Endothelial cell of umbilical vein (primary cell): ENCODE measurements around the gene RASGRF2.

Experiments
- CTCF ChIP-seq, 2 donors: IDR thresholded peaks; 1 replicate in 1 of 2; 2 replicates in 1 of 2; pipeline ENCODE4 v1.5.1; 2011; ENCODE audit warnings: low read length in 2 of 2, mild to moderate bottlenecking in 2 of 2, moderate library complexity in 2 of 2, control low read depth in 1 of 2, inconsistent platforms in 1 of 2, low read depth in 1 of 2; ENCODE audit not compliant: insufficient read depth in 1 of 2; ENCODE audit errors: extremely low read depth in 1 of 2
- EZH2 ChIP-seq: IDR thresholded peaks from 2 replicates; pipeline ENCODE4 v1.6.1; 2012; ENCODE audit warnings: borderline replicate concordance, low read depth, mild to moderate bottlenecking, moderate library complexity, low read length, inconsistent platforms; ENCODE audit not compliant: severe bottlenecking
- JUN ChIP-seq: IDR thresholded peaks from 2 replicates; pipeline ENCODE4 v1.6.1; 2011; ENCODE audit warnings: borderline replicate concordance, low read depth; ENCODE audit not compliant: insufficient read length, insufficient read depth
- MAX ChIP-seq: IDR thresholded peaks from 2 replicates; pipeline ENCODE4 v1.6.1; 2011; ENCODE audit not compliant: insufficient read depth, insufficient read length
- MYC ChIP-seq: IDR thresholded peaks from one replicate; pipeline ENCODE4 v1.6.1; 2011; ENCODE audit warnings: mild to moderate bottlenecking, low read depth, low read length
- POLR2A ChIP-seq: IDR thresholded peaks from 2 replicates; pipeline ENCODE4 v1.6.1; 2012; ENCODE audit warnings: low read depth, mild to moderate bottlenecking, control low read depth, low read length
- POLR2AphosphoS5 ChIP-seq: IDR thresholded peaks from 2 replicates; pipeline ENCODE4 v1.6.1; 2012; ENCODE audit warnings: low read depth, mild to moderate bottlenecking, control low read depth, low read length, moderate library complexity; ENCODE audit not compliant: insufficient read depth

DNA sequence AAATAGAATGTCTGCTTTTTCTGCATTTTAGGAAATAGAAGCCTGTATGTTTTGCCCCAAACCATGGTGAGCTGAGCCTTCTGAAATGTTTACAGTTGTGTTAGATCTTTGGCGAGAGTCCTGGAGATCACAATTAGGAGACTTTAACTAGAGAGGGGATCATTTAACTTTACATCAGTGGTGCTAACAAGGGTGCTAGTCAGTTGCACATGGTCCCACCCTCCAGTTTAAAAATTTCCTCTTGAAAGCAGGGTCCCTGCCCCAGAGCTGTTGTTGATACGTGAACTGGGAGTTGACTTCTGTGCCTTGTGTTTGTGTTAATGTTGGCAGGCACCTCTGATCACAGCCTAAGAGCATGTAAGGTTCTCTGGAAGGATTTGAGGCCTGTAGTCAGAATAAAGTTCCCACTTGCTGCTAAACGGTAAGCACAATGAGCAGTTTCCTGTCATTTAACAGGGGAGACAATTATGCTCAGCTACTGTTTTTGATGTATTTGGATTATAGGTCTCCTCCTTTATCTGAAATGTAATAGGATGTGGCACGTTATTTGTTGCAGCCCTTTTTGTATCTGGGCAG lies 43.7 kb downstream of the RASGRF2 start:
- TF ChIP-seq CTCF (IDR thresholded peaks at IDR 0.05; ENCODE audit: extremely low read depth in 1 of 2, insufficient read depth in 1 of 2, low read depth in 1 of 2, low read length in 2 of 2) (no peak), EZH2 (no peak), POLR2A (no peak), POLR2AphosphoS5 (no peak), MAX (no peak), MYC (no peak), JUN (no peak)
